ENCODE data around the gene RGS4. TPM values are rescaled to one million over a fixed set of nuclear protein-coding genes. Genes with fewer than 3 reads are reported as not detected.

Gene RGS4
- total RNA-seq, 4 donors from 2014 or later = 0.26 to 37.7 (median 1.3) TPM; not detected in 1

- no peak for DNase-seq
- intact Hi-C loops (cut with DNase I; ENCODE audit: low total_unique reads) = no loop called here
Measured at GRCh38 chr1:163095213-163095612, 26.1 kb downstream of the RGS4 start.

DNA sequence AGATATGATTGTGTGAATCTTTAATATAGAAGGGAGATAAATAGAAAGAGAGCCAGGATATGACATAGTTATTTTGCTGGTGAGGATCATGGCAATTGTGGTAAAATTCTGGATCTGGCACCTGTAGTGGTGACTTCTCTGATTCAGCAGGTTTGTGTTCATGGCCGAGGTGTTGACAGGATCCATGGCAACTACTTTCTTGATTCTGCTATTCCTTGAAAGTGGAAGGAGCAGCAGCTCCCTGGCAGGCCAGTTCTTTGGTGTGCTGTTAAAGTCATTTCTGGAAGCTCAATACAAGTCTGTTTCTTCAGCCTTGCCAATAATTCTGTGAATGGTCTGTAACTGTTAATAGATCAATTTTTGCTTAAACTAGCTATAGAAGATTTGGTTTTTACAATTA, 33.4 kb downstream of the RGS4 start:
- Histone ChIP-seq H3K9me3 (no peaks in the 10 kb centered on the region), H3K36me3 (no peaks in the 10 kb centered on the region), H3K27ac (no peak overlapping the region), H3K4me3 (no peak overlapping the region), H3K27me3 (no peaks in the 10 kb centered on the region), H3K4me1 (peaks cover 0 to 6% of the 10 kb centered on the region in 2 donors)
- intact Hi-C loops (cut with DNase I; ENCODE audit: low total_unique reads) = no loop called here
- TF ChIP-seq POLR2A (IDR thresholded peaks at IDR 0.05) = no peak
- TF ChIP-seq CTCF (IDR thresholded peaks at IDR 0.05) = no peak
- no peak for DNase-seq

More at GRCh38 chr1:163095213-163095612, 26.1 kb downstream of the RGS4 start:
- H3K4me3 ChIP-seq = no peak overlapping the region
- no peaks in the 10 kb centered on the region for H3K9me3 ChIP-seq
- H3K36me3 ChIP-seq = no peaks in the 10 kb centered on the region
- H3K27ac ChIP-seq = no peak overlapping the region
- H3K4me1 ChIP-seq = peaks cover 0 to 4% of the 10 kb centered on the region in 2 donors
- H3K27me3 ChIP-seq = no peaks in the 10 kb centered on the region
- TF ChIP-seq POLR2A (IDR thresholded peaks at IDR 0.05) = no peak
- TF ChIP-seq CTCF (IDR thresholded peaks at IDR 0.05) = no peak

DNA sequence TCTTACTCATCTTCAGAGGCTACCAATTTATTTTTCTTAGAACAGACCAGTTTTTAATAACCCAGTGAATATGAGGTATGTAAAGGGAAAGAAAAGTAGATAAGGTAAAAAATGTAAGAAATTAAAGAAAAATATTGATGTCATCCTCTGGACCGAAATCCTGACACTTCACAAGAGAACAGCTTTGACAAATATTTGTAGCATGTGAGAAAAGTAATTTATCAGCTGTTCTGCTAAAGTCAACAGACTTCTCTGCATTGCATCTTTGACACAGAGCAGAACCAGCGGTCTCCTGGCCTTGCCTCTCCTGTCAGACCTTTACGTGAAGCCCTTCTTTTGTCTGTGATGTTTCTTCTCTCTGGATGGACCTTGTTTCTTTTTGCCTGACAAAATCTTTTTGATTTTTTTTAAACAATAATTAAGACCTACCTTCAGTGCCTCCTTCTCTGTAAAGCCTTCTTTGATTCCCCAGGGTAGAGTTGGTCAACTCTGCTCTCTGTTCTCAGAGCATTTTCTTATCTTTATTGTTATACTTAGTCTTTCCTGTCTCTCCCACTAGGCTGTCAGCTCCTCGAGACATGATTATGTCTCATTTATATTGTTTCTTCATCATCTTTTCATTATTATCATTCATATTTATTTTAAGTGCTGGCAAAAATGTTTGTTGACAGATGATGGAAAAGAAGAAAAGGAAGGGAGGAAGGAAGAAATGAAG, 35.4 kb downstream of the RGS4 start:
- Histone ChIP-seq H3K4me3 (no peak overlapping the region), H3K27me3 (no peaks in the 10 kb centered on the region), H3K36me3 (no peaks in the 10 kb centered on the region), H3K9me3 (no peaks in the 10 kb centered on the region), H3K4me1 (peaks cover 0 to 6% of the 10 kb centered on the region in 2 donors), H3K27ac (no peak overlapping the region)
- no peak for TF ChIP-seq CTCF (IDR thresholded peaks at IDR 0.05)
- TF ChIP-seq POLR2A (IDR thresholded peaks at IDR 0.05) = no peak
- intact Hi-C loops (cut with DNase I; ENCODE audit: low total_unique reads) = no loop called here
- DNase-seq = no peak

DNA sequence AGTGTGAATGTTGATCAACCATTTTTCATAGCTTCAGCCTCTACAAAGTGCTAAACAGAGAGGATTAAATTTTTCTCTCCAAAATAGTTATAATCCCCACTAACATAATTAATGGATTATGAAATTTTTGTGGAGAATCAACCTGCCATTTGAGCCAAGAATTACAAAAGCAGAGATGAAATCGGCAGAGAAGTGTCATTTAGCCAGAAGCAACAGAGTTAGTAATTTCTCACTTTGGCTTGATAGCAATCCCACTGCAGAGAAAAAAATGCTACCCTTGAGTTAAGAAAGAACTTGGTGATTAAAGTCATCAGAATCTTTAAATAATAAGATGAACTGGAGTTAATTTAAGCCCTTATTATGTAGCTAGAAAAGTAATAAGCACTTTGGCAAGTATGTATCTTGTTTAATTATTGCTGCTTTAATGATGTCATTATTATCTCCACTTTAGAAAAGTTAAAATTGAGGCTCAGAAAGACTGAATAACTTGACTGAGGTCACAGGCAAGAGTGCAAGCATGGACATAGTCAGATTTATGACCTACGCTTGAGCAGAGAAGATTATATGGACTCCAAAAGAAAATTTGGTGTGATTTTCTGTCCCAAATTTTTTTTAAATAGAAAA, 37.3 kb downstream of the RGS4 start:
- no peak overlapping the region for H3K27ac ChIP-seq
- TF ChIP-seq POLR2A (IDR thresholded peaks at IDR 0.05) = no peak
- TF ChIP-seq CTCF (IDR thresholded peaks at IDR 0.05) = no peak

GRCh38 chr1:163107655-163108054, 38.5 kb downstream of the RGS4 start:
- no peaks in the 10 kb centered on the region for H3K36me3 ChIP-seq
- intact Hi-C loops (cut with DNase I; ENCODE audit: low total_unique reads) = no loop called here
- no peak for DNase-seq
- no peak for TF ChIP-seq CTCF (IDR thresholded peaks at IDR 0.05)
- TF ChIP-seq POLR2A (IDR thresholded peaks at IDR 0.05) = no peak
- peaks cover 0 to 6% of the 10 kb centered on the region in 2 donors for H3K4me1 ChIP-seq
- no peaks in the 10 kb centered on the region for H3K9me3 ChIP-seq
- no peak overlapping the region for H3K4me3 ChIP-seq
- H3K27me3 ChIP-seq = no peaks in the 10 kb centered on the region
- no peak overlapping the region for H3K27ac ChIP-seq

More for the DNA sequence above, 37.3 kb downstream of the RGS4 start:
- H3K4me1 ChIP-seq = peaks cover 0 to 6% of the 10 kb centered on the region in 2 donors
- DNase-seq = no peak
- intact Hi-C loops (cut with DNase I; ENCODE audit: low total_unique reads) = no loop called here
- H3K36me3 ChIP-seq = no peaks in the 10 kb centered on the region
- no peak overlapping the region for H3K4me3 ChIP-seq
- no peaks in the 10 kb centered on the region for H3K27me3 ChIP-seq
- H3K9me3 ChIP-seq = no peaks in the 10 kb centered on the region
